ENCODE data around the gene RIN3. TPM values are rescaled to one million over a fixed set of nuclear protein-coding genes. Genes with fewer than 3 reads are reported as not detected.

Gene RIN3
- total RNA-seq, 1 experiment from 2014 or later = 10.9 TPM

- intact Hi-C loops (cut with micrococcal nuclease; ENCODE audit: unreplicated experiment) = no loop called here
- Histone ChIP-seq H3K27me3 (ENCODE audit: control insufficient read depth, insufficient read depth, low read length) (no peaks in the 10 kb centered on the region), H3K9me3 (ENCODE audit: control insufficient read depth, insufficient read depth, low read depth, low read length) (no peaks in the 10 kb centered on the region), H3K4me3 (ENCODE audit: low read depth in 2 of 2, low read length in 2 of 2) (no peak overlapping the region), H3K27ac (ENCODE audit: low read length) (no peak overlapping the region), H3K4me1 (ENCODE audit: control insufficient read depth, insufficient read depth, low read length) (no peaks in the 10 kb centered on the region), H3K36me3 (ENCODE audit: control insufficient read depth, insufficient read depth, low read length) (no peaks in the 10 kb centered on the region)
- DNase-seq (ENCODE audit: low read depth, low spot score) (no peak), ATAC-seq (no peak)
- CTCF ChIA-PET = no interaction called here
- TF ChIP-seq POLR2AphosphoS5 (IDR thresholded peaks at IDR 0.05; ENCODE audit: low read depth, low read length) = no peak
- TF ChIP-seq REST (IDR thresholded peaks at IDR 0.05; ENCODE audit: insufficient read depth in 1 of 2, low read depth in 2 of 2, low read length in 1 of 2) = no peak
- no peak for TF ChIP-seq CTCF (IDR thresholded peaks at IDR 0.05)
- no peak for TF ChIP-seq SIN3A (IDR thresholded peaks at IDR 0.05; ENCODE audit: borderline replicate concordance, insufficient read depth, low read depth, low read length)
- TF ChIP-seq TCF7L2 (IDR thresholded peaks at IDR 0.05; ENCODE audit: low read depth, low read length) = no peak
- POLR2A ChIA-PET = no interaction called here
- BruUV-seq (replicated peaks) = no TSS peak
- in situ Hi-C loops (cut with HindIII; ENCODE audit: low pct_unique_long_range_greater_than_20kb, low sequenced_read_pairs) = no loop called here
Measured at GRCh38 chr14:92659765-92660561, 146.4 kb downstream of the RIN3 start.

- no peak for TF ChIP-seq SIN3A (IDR thresholded peaks at IDR 0.05; ENCODE audit: borderline replicate concordance, insufficient read depth, low read depth, low read length)
- no peak for TF ChIP-seq TCF7L2 (IDR thresholded peaks at IDR 0.05; ENCODE audit: low read depth, low read length)
- no peak for TF ChIP-seq REST (IDR thresholded peaks at IDR 0.05; ENCODE audit: insufficient read depth in 1 of 2, low read depth in 2 of 2, low read length in 1 of 2)
- TF ChIP-seq CTCF (IDR thresholded peaks at IDR 0.05) = no peak
- no peak for TF ChIP-seq POLR2AphosphoS5 (IDR thresholded peaks at IDR 0.05; ENCODE audit: low read depth, low read length)
- POLR2A ChIA-PET = no interaction called here
Measured at GRCh38 chr14:92660571-92660970, 147.0 kb downstream of the RIN3 start.

More at GRCh38 chr14:92660571-92660970, 147.0 kb downstream of the RIN3 start:
- H3K4me3 ChIP-seq (ENCODE audit: low read depth in 2 of 2, low read length in 2 of 2) = no peak overlapping the region
- H3K27ac ChIP-seq (ENCODE audit: low read length) = no peak overlapping the region
- H3K9me3 ChIP-seq (ENCODE audit: control insufficient read depth, insufficient read depth, low read depth, low read length) = no peaks in the 10 kb centered on the region
- H3K36me3 ChIP-seq (ENCODE audit: control insufficient read depth, insufficient read depth, low read length) = no peaks in the 10 kb centered on the region
- intact Hi-C loops (cut with micrococcal nuclease; ENCODE audit: unreplicated experiment) = no loop called here
- no peaks in the 10 kb centered on the region for H3K4me1 ChIP-seq (ENCODE audit: control insufficient read depth, insufficient read depth, low read length)
- no peak for DNase-seq (ENCODE audit: low read depth, low spot score)
- CTCF ChIA-PET = no interaction called here
- BruUV-seq (replicated peaks) = no TSS peak
- H3K27me3 ChIP-seq (ENCODE audit: control insufficient read depth, insufficient read depth, low read length) = no peaks in the 10 kb centered on the region
- no peak for ATAC-seq
- in situ Hi-C loops (cut with HindIII; ENCODE audit: low pct_unique_long_range_greater_than_20kb, low sequenced_read_pairs) = no loop called here

All from Panc1 (cell line).